ENCODE results near the gene SPATA6. TPM values are rescaled to one million over a fixed set of nuclear protein-coding genes. Genes with fewer than 3 reads are reported as not detected.
"Not testable (repeated sequence)": the region's sequence is repeated elsewhere in the genome, so short reads cannot be mapped to it uniquely, and the experiment has no call there.

SPATA6 gene
- total RNA-seq, 1 donor: 7.6 TPM

- Histone ChIP-seq H4K20me1 (ENCODE audit: insufficient read depth, low read length) (no peaks in the 10 kb centered on the region), H3K36me3 (ENCODE audit: insufficient read depth, low read length) (no peaks in the 10 kb centered on the region), H3K27me3 (ENCODE audit: insufficient read depth, low read length) (peaks cover 4% of the 10 kb centered on the region), H3K27ac (ENCODE audit: low read depth, low read length) (no peak overlapping the region), H3K4me2 (ENCODE audit: insufficient read depth, low read length) (no peak overlapping the region), H3K9me3 (ENCODE audit: low read depth, low read length) (no peaks in the 10 kb centered on the region), H3K4me1 (ENCODE audit: insufficient read depth, low read length) (no peaks in the 10 kb centered on the region), H2AFZ (ENCODE audit: low read length) (no peak overlapping the region), H3K4me3 (ENCODE audit: insufficient read depth, low read length) (no peak overlapping the region), H3K79me2 (ENCODE audit: insufficient read depth, low read length) (no peaks in the 10 kb centered on the region)
- DNase-seq (ENCODE audit: insufficient read length, low spot score, missing footprints): peak; percentile 66
- no peak for TF ChIP-seq CTCF (IDR thresholded peaks at IDR 0.05; ENCODE audit: extremely low read depth, low read depth, low read length)
Observed at GRCh38 chr1:48480504-48480903, 8.5 kb upstream of the SPATA6 start.

GRCh38 chr1:48480023-48480422 lies 8.0 kb upstream of the SPATA6 start:
- DNase-seq (ENCODE audit: insufficient read length, low spot score, missing footprints); H3K79me2 ChIP-seq (ENCODE audit: insufficient read depth, low read length); H3K27ac ChIP-seq (ENCODE audit: low read depth, low read length); H3K4me1 ChIP-seq (ENCODE audit: insufficient read depth, low read length); H3K9me3 ChIP-seq (ENCODE audit: low read depth, low read length); H3K4me3 ChIP-seq (ENCODE audit: insufficient read depth, low read length); H3K4me2 ChIP-seq (ENCODE audit: insufficient read depth, low read length); H4K20me1 ChIP-seq (ENCODE audit: insufficient read depth, low read length); H3K27me3 ChIP-seq (ENCODE audit: insufficient read depth, low read length); H2AFZ ChIP-seq (ENCODE audit: low read length); H3K36me3 ChIP-seq (ENCODE audit: insufficient read depth, low read length): not testable (repeated sequence)

GRCh38 chr1:48472638-48473037 lies 634 bp upstream of the SPATA6 start:
- H3K27ac ChIP-seq (ENCODE audit: low read depth, low read length): peak overlapping the region; percentile 79
- no peaks in the 10 kb centered on the region for H3K9me3 ChIP-seq (ENCODE audit: low read depth, low read length)
- no peaks in the 10 kb centered on the region for H4K20me1 ChIP-seq (ENCODE audit: insufficient read depth, low read length)
- DNase-seq (ENCODE audit: insufficient read length, low spot score, missing footprints): no peak
- H3K27me3 ChIP-seq (ENCODE audit: insufficient read depth, low read length): no peaks in the 10 kb centered on the region
- H3K4me1 ChIP-seq (ENCODE audit: insufficient read depth, low read length): peaks cover 28% of the 10 kb centered on the region
- H3K79me2 ChIP-seq (ENCODE audit: insufficient read depth, low read length): no peaks in the 10 kb centered on the region
- peak overlapping the region; percentile 92 for H2AFZ ChIP-seq (ENCODE audit: low read length)
- no peak for TF ChIP-seq CTCF (IDR thresholded peaks at IDR 0.05; ENCODE audit: extremely low read depth, low read depth, low read length)
- peak overlapping the region; percentile 83 for H3K4me3 ChIP-seq (ENCODE audit: insufficient read depth, low read length)
- H3K4me2 ChIP-seq (ENCODE audit: insufficient read depth, low read length): peak overlapping the region; percentile 91
- H3K36me3 ChIP-seq (ENCODE audit: insufficient read depth, low read length): no peaks in the 10 kb centered on the region

- no peak for TF ChIP-seq CTCF (IDR thresholded peaks at IDR 0.05; ENCODE audit: extremely low read depth, low read depth, low read length)
- H3K4me2 ChIP-seq (ENCODE audit: insufficient read depth, low read length): peak overlapping the region; percentile 91
- H3K4me1 ChIP-seq (ENCODE audit: insufficient read depth, low read length): peaks cover 28% of the 10 kb centered on the region
- peak; percentile 62 for DNase-seq (ENCODE audit: insufficient read length, low spot score, missing footprints)
- H3K79me2 ChIP-seq (ENCODE audit: insufficient read depth, low read length): no peaks in the 10 kb centered on the region
- H3K27ac ChIP-seq (ENCODE audit: low read depth, low read length): peak overlapping the region; percentile 47
- no peaks in the 10 kb centered on the region for H3K36me3 ChIP-seq (ENCODE audit: insufficient read depth, low read length)
- H3K27me3 ChIP-seq (ENCODE audit: insufficient read depth, low read length): no peaks in the 10 kb centered on the region
- H3K4me3 ChIP-seq (ENCODE audit: insufficient read depth, low read length): peak overlapping the region; percentile 83
- peak overlapping the region; percentile 98 for H2AFZ ChIP-seq (ENCODE audit: low read length)
- H4K20me1 ChIP-seq (ENCODE audit: insufficient read depth, low read length): no peaks in the 10 kb centered on the region
- no peaks in the 10 kb centered on the region for H3K9me3 ChIP-seq (ENCODE audit: low read depth, low read length)
Observed at GRCh38 chr1:48470950-48471690, 884 bp downstream of the SPATA6 start.

Measured in osteoblast (primary cell).